Measurements from ENCODE around the gene PIK3CB. TPM values are rescaled to one million over a fixed set of nuclear protein-coding genes. Genes with fewer than 3 reads are reported as not detected.
"Not testable (repeated sequence)": the region's sequence is repeated elsewhere in the genome, so short reads cannot be mapped to it uniquely, and the experiment has no call there.

The PIK3CB gene
- total RNA-seq, 2 experiments from 2014 or later, result 17.4 to 20.5 TPM

- not testable (repeated sequence) for H3K27ac Mint-ChIP-seq, H3K27me3 Mint-ChIP-seq, DNase-seq, H3K9me3 Mint-ChIP-seq, H3K4me3 Mint-ChIP-seq
- peaks cover 23% of the 10 kb centered on the region for H3K36me3 Mint-ChIP-seq
- H3K4me1 Mint-ChIP-seq, result peaks cover 12% of the 10 kb centered on the region
These were observed 2.2 kb downstream of the PIK3CB start for GRCh38 chr3:138832473-138833057.

- peaks cover 5% of the 10 kb centered on the region for H3K9me3 Mint-ChIP-seq
- DNase-seq, result no peak
- H3K4me1 Mint-ChIP-seq, result peaks cover 8% of the 10 kb centered on the region
- no peaks in the 10 kb centered on the region for H3K27me3 Mint-ChIP-seq
- H3K27ac Mint-ChIP-seq, result no peak overlapping the region
- H3K36me3 Mint-ChIP-seq, result peaks cover 25% of the 10 kb centered on the region
- no peak overlapping the region for H3K4me3 Mint-ChIP-seq
These were observed 4.7 kb downstream of the PIK3CB start for GRCh38 chr3:138829886-138830510.

DNA sequence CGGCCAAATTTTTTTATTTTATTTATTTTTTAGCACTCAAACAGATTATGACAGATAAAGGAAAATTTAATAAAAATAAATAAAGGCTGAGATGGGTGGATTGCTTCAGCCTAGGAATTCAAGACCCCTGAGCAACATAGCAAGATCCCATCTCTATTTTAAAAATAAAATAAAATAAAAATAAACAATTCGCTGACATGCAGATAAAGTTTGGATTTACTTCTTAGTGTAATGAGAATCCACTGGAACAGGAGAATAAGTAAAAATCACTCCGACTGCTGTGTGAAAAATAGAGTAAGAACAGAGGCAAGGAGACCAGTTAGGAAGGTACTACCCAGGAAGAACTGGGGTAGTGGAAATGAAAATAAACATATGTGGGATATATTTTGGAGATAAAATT, 5.6 kb downstream of the PIK3CB start:
- H3K27me3 Mint-ChIP-seq, result no peaks in the 10 kb centered on the region
- peaks cover 32% of the 10 kb centered on the region for H3K36me3 Mint-ChIP-seq
- DNase-seq, result no peak
- H3K27ac Mint-ChIP-seq, result no peak overlapping the region
- peaks cover 5% of the 10 kb centered on the region for H3K9me3 Mint-ChIP-seq
- no peak overlapping the region for H3K4me3 Mint-ChIP-seq
- peaks cover 8% of the 10 kb centered on the region for H3K4me1 Mint-ChIP-seq

- no peak for DNase-seq
- H3K27ac Mint-ChIP-seq, result no peak overlapping the region
- peaks cover 5% of the 10 kb centered on the region for H3K9me3 Mint-ChIP-seq
- no peaks in the 10 kb centered on the region for H3K27me3 Mint-ChIP-seq
- no peak overlapping the region for H3K4me3 Mint-ChIP-seq
- H3K4me1 Mint-ChIP-seq, result no peaks in the 10 kb centered on the region
- peaks cover 27% of the 10 kb centered on the region for H3K36me3 Mint-ChIP-seq
These were observed 7.5 kb downstream of the PIK3CB start for GRCh38 chr3:138827222-138827621.

GRCh38 chr3:138825336-138825735, 9.4 kb downstream of the PIK3CB start:
- H3K27ac Mint-ChIP-seq, result no peak overlapping the region

DNA sequence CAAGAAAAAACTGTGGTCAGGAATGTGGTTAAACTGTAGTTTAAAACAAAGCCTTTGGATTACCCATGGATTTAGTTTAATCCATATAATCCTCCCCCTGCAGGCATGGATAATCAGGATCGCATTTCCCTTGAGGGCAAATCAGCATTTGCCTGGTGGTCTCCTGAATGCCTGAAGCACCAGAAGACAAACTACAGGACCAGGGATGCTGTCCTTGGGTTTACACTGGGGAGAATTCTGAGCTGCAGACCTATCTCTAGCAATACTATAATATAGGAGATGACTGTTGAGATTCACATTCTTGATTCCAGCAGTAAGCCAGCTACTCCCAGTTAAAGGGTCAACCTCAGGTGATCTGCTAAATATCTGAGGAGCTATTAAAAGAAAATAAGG, 10.6 kb downstream of the PIK3CB start:
- Mint-ChIP-seq H3K4me1 (peaks cover 5% of the 10 kb centered on the region), H3K9me3 (no peaks in the 10 kb centered on the region), H3K27ac (no peak overlapping the region), H3K4me3 (no peak overlapping the region), H3K27me3 (no peaks in the 10 kb centered on the region), H3K36me3 (peaks cover 15% of the 10 kb centered on the region)
- DNase-seq, result no peak

More at GRCh38 chr3:138825336-138825735, 9.4 kb downstream of the PIK3CB start:
- no peak overlapping the region for H3K4me3 Mint-ChIP-seq
- peaks cover 2% of the 10 kb centered on the region for H3K4me1 Mint-ChIP-seq
- peaks cover 20% of the 10 kb centered on the region for H3K36me3 Mint-ChIP-seq
- DNase-seq, result no peak
- H3K9me3 Mint-ChIP-seq, result peaks cover 3% of the 10 kb centered on the region
- no peaks in the 10 kb centered on the region for H3K27me3 Mint-ChIP-seq

DNA sequence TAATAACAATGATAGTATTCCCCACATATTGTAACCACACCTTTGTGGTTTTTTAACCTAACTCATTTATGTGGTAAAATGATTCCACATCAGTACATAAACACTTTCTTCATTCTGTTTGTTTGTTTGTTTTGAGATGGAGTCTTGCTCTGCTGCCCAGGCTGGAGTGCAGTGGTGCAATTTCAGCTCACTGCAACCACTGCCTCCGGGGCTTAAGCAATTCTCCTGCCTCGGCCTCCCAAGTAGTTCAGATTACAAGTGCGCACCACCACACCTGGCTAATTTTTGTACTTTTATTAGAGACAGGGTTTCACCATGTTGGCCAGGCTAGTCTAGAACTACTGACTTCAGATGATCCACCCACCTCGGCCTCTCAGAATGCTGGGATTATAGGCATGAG, 14.3 kb downstream of the PIK3CB start:
- DNase-seq, H3K27me3 Mint-ChIP-seq, H3K9me3 Mint-ChIP-seq, H3K27ac Mint-ChIP-seq, H3K4me3 Mint-ChIP-seq: not testable (repeated sequence)
- peaks cover 13% of the 10 kb centered on the region for H3K36me3 Mint-ChIP-seq
- peaks cover 19% of the 10 kb centered on the region for H3K4me1 Mint-ChIP-seq

- H3K27ac Mint-ChIP-seq, result no peak overlapping the region
- H3K9me3 Mint-ChIP-seq, result no peaks in the 10 kb centered on the region
- no peaks in the 10 kb centered on the region for H3K27me3 Mint-ChIP-seq
- H3K4me1 Mint-ChIP-seq, result peaks cover 30% of the 10 kb centered on the region
- peaks cover 17% of the 10 kb centered on the region for H3K36me3 Mint-ChIP-seq
- H3K4me3 Mint-ChIP-seq, result no peak overlapping the region
- DNase-seq, result no peak
These were observed 16.4 kb downstream of the PIK3CB start for GRCh38 chr3:138818185-138818860.

DNA sequence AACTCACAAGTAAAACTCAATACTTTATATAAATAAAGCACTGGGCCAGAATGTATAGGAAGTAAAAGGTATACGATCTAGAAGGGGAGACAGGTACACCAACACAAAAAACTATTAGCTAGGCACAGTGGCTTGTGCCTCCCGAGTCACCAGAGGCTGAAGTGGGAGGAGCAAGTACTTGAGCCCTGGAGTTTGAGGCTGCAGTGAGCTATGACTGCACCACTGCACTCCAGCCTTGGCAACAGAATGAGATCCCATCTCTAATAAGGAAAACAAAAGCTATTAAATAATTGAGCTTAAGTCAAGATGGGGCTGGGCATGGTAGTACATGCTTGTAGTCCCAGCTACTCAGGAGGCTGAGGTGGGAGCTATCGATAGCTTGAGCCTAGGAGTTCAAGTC, 17.0 kb downstream of the PIK3CB start:
- H3K9me3 Mint-ChIP-seq, result no peaks in the 10 kb centered on the region
- H3K27me3 Mint-ChIP-seq, result no peaks in the 10 kb centered on the region
- DNase-seq, result no peak
- peaks cover 19% of the 10 kb centered on the region for H3K36me3 Mint-ChIP-seq
- peaks cover 30% of the 10 kb centered on the region for H3K4me1 Mint-ChIP-seq
- no peak overlapping the region for H3K27ac Mint-ChIP-seq
- H3K4me3 Mint-ChIP-seq, result no peak overlapping the region

DNA sequence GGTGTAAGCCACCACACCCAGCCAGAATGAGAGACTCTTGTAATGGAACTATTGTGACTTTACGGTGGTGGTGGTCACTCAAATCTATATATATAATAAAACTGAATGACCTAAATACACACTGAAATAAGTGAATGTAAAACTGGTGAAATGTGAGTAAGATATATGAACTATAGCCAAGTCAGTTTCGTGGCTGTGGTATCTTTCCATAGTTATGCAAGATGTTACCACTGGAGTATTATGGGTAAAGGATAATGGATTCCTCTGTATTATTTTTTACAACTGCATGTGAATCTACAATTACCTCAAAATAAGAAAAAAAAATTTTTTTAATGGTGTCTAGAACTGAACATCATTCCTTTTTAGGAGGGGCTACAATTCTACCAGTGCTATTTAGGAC, 21.9 kb downstream of the PIK3CB start:
- Mint-ChIP-seq H3K27me3 (no peaks in the 10 kb centered on the region), H3K4me1 (peaks cover 26% of the 10 kb centered on the region), H3K27ac (no peak overlapping the region), H3K9me3 (no peaks in the 10 kb centered on the region), H3K4me3 (no peak overlapping the region), H3K36me3 (peaks cover 18% of the 10 kb centered on the region)
- no peak for DNase-seq

GRCh38 chr3:138809500-138810256, 25.1 kb downstream of the PIK3CB start:
- Mint-ChIP-seq H3K9me3 (no peaks in the 10 kb centered on the region), H3K4me3 (no peak overlapping the region), H3K27me3 (no peaks in the 10 kb centered on the region), H3K27ac (no peak overlapping the region), H3K4me1 (peaks cover 14% of the 10 kb centered on the region), H3K36me3 (peaks cover 16% of the 10 kb centered on the region)
- no peak for DNase-seq

GRCh38 chr3:138806376-138807080, 28.2 kb downstream of the PIK3CB start:
- Mint-ChIP-seq H3K4me1 (peaks cover 17% of the 10 kb centered on the region), H3K27ac (no peak overlapping the region), H3K4me3 (no peak overlapping the region), H3K27me3 (no peaks in the 10 kb centered on the region), H3K36me3 (no peaks in the 10 kb centered on the region), H3K9me3 (no peaks in the 10 kb centered on the region)
- DNase-seq, result no peak

- Mint-ChIP-seq H3K27me3 (no peaks in the 10 kb centered on the region), H3K4me1 (peaks cover 21% of the 10 kb centered on the region), H3K9me3 (no peaks in the 10 kb centered on the region), H3K27ac (no peak overlapping the region), H3K36me3 (peaks cover 2% of the 10 kb centered on the region), H3K4me3 (no peak overlapping the region)
- DNase-seq, result no peak
These were observed 31.6 kb downstream of the PIK3CB start for GRCh38 chr3:138803006-138803653.

- not testable (repeated sequence) for H3K36me3 Mint-ChIP-seq, H3K9me3 Mint-ChIP-seq, H3K4me3 Mint-ChIP-seq, DNase-seq, H3K27me3 Mint-ChIP-seq, H3K27ac Mint-ChIP-seq
- H3K4me1 Mint-ChIP-seq, result peaks cover 24% of the 10 kb centered on the region
These were observed 32.5 kb downstream of the PIK3CB start for GRCh38 chr3:138802223-138802622.

Measured in activated naive CD8-positive, alpha-beta T cell treated with anti-CD3 and anti-CD28 coated beads for 36 hours (primary cell).